OCI-LY3 (cell line): ENCODE results near the gene SHC2.

Source experiments
- H2AFZ ChIP-seq: fragments of 200-600, 300-600 bp; shearing (Covaris generic); 2 replicates; pipeline ENCODE4 v1.6.0; 2014; ENCODE audit warnings: antibody characterized with exemption, low read depth, low read length
- H3K27ac ChIP-seq: fragments of 200-600, 300-600 bp; sonication (generic); 2 replicates; pipeline ENCODE4 v1.5.1; 2014; ENCODE audit warnings: mild to moderate bottlenecking, low read length, moderate library complexity, mixed read lengths
- H3K27me3 ChIP-seq: fragments of 200-600, 300-600 bp; sonication (generic); 2 replicates; pipeline ENCODE4 v1.6.1; 2014; ENCODE audit warnings: low read depth, low read length, mixed read lengths
- H3K36me3 ChIP-seq: fragments of 200-600, 300-600 bp; sonication (generic); replicated peaks from 2 replicates; pipeline ENCODE3; 2014; ENCODE audit warnings: low read depth, low read length, mixed read lengths
- H3K4me1 ChIP-seq: fragments of 300-600, 200-600 bp; sonication (generic); 2 replicates; pipeline ENCODE4 v1.6.1; 2014; ENCODE audit warnings: low read length, mixed read lengths
- H3K4me2 ChIP-seq: fragments of 200-600, 300-600 bp; sonication (generic); 2 replicates; pipeline ENCODE4 v1.6.1; 2014; ENCODE audit warnings: low read length, mixed read lengths
- H3K4me3 ChIP-seq: fragments of 300-600, 200-600 bp; sonication (generic); 2 replicates; pipeline ENCODE4 v1.5.1; 2014; ENCODE audit warnings: antibody characterized with exemption, mild to moderate bottlenecking, low read length, moderate library complexity
- H3K79me2 ChIP-seq: fragments of 300-600, 200-600 bp; shearing (Covaris generic); 2 replicates; pipeline ENCODE4 v1.6.1; 2014; ENCODE audit warnings: mild to moderate bottlenecking, low read length, mixed read lengths
- H3K9ac ChIP-seq: fragments of 300-600, 200-600 bp; shearing (Covaris generic); 2 replicates; pipeline ENCODE4 v1.6.0; 2014; ENCODE audit warnings: mild to moderate bottlenecking, low read length, moderate library complexity
- H3K9me3 ChIP-seq: fragments of 200-600, 300-600 bp; shearing (Covaris generic); 2 replicates; pipeline ENCODE4 v1.6.1; 2014; ENCODE audit warnings: low read length, mixed read lengths; ENCODE audit not compliant: insufficient read depth
- H4K20me1 ChIP-seq: fragments of 200-600, 300-600 bp; sonication (generic); 2 replicates; pipeline ENCODE4 v1.6.1; 2016; ENCODE audit warnings: low read length, mixed read lengths; ENCODE audit not compliant: insufficient read depth
- CTCF ChIP-seq: fragments of 200-600, 300-600 bp; sonication (generic); IDR thresholded peaks from 2 replicates; pipeline ENCODE4 v1.5.1; 2014; ENCODE audit warnings: antibody characterized with exemption, low read length, low read depth
- EZH2phosphoT487 ChIP-seq: fragments of 200-600 bp; shearing (Covaris generic); IDR thresholded peaks from 2 replicates; pipeline ENCODE4 v1.6.1; 2018; ENCODE audit warnings: antibody characterized with exemption, mixed run types, low read depth

Gene SHC2

GRCh38 chr19:442085-442484 lies 18.7 kb downstream of the SHC2 start:
- TF ChIP-seq CTCF (no peak), EZH2phosphoT487 (no peak)
- H3K27ac ChIP-seq = no peak overlapping the region
- H3K79me2 ChIP-seq = no peaks in the 10 kb centered on the region
- H3K27me3 ChIP-seq = no peaks in the 10 kb centered on the region
- H3K36me3 ChIP-seq = no peaks in the 10 kb centered on the region
- H2AFZ ChIP-seq = no peak overlapping the region
- no peak overlapping the region for H3K4me2 ChIP-seq
- 0 out of 2 replicates have a peak, but pooled peaks cover 4% of the 10 kb centered on the region for H3K9me3 ChIP-seq
- no peak overlapping the region for H3K9ac ChIP-seq
- H3K4me1 ChIP-seq = no peaks in the 10 kb centered on the region
- no peaks in the 10 kb centered on the region for H4K20me1 ChIP-seq
- no peak overlapping the region for H3K4me3 ChIP-seq

GRCh38 chr19:441213-441836 lies 19.5 kb downstream of the SHC2 start:
- Histone ChIP-seq H4K20me1 (no peaks in the 10 kb centered on the region), H3K4me2 (no peak overlapping the region), H3K4me3 (no peak overlapping the region), H2AFZ (no peak overlapping the region), H3K9ac (no peak overlapping the region), H3K9me3 (no peaks in the 10 kb centered on the region), H3K79me2 (no peaks in the 10 kb centered on the region), H3K27me3 (no peaks in the 10 kb centered on the region), H3K36me3 (no peaks in the 10 kb centered on the region), H3K4me1 (no peaks in the 10 kb centered on the region), H3K27ac (no peak overlapping the region)
- no peak for TF ChIP-seq CTCF
- no peak for TF ChIP-seq EZH2phosphoT487

- Histone ChIP-seq H3K4me3 (no peak overlapping the region), H3K9me3 (no peaks in the 10 kb centered on the region), H2AFZ (no peak overlapping the region)
These were observed 20.2 kb downstream of the SHC2 start for GRCh38 chr19:440391-441212.

More at GRCh38 chr19:440391-441212, 20.2 kb downstream of the SHC2 start:
- no peak overlapping the region for H3K4me2 ChIP-seq
- TF ChIP-seq EZH2phosphoT487 = no peak
- TF ChIP-seq CTCF = no peak
- H3K27me3 ChIP-seq = no peaks in the 10 kb centered on the region
- H3K79me2 ChIP-seq = no peaks in the 10 kb centered on the region
- H3K4me1 ChIP-seq = no peaks in the 10 kb centered on the region
- no peaks in the 10 kb centered on the region for H3K36me3 ChIP-seq
- H4K20me1 ChIP-seq = no peaks in the 10 kb centered on the region
- no peak overlapping the region for H3K27ac ChIP-seq
- no peak overlapping the region for H3K9ac ChIP-seq
